Fibroblast of lung (primary cell): ENCODE results near the gene RETSAT. TPM values are rescaled to one million over a fixed set of nuclear protein-coding genes. Genes with fewer than 3 reads are reported as not detected.
"Not testable (repeated sequence)": the region's sequence is repeated elsewhere in the genome, so short reads cannot be mapped to it uniquely, and the experiment has no call there.

Source experiments
- DNase-seq, 2 donors: peaks; one replicate each; pipeline versions ENCODE4 v3.0.0 to v3.0.0-alpha.2; 2010; ENCODE audit warnings: low read depth in 2 of 2
- H2AFZ ChIP-seq: 2 replicates; pipeline ENCODE4 v1.5.1; 2012; ENCODE audit warnings: low read length, control low read depth, inconsistent platforms
- H3K27ac ChIP-seq: 2 replicates; pipeline ENCODE4 v1.5.1; 2011; ENCODE audit warnings: low read length, control low read depth; ENCODE audit not compliant: insufficient read depth
- H3K27me3 ChIP-seq: 2 replicates; pipeline ENCODE4 v1.5.1; 2011; ENCODE audit warnings: mild to moderate bottlenecking, low read length; ENCODE audit not compliant: control insufficient read depth, insufficient read depth
- H3K36me3 ChIP-seq: 2 replicates; pipeline ENCODE4 v1.5.1; 2011; ENCODE audit warnings: low read length; ENCODE audit not compliant: control insufficient read depth, insufficient read depth
- H3K4me1 ChIP-seq: 2 replicates; pipeline ENCODE4 v1.5.1; 2011; ENCODE audit warnings: low read length; ENCODE audit not compliant: control insufficient read depth, insufficient read depth; ENCODE audit errors: extremely low read depth
- H3K4me2 ChIP-seq: 2 replicates; pipeline ENCODE4 v1.5.1; 2011; ENCODE audit warnings: low read length, control low read depth; ENCODE audit not compliant: insufficient read depth; ENCODE audit errors: extremely low read depth
- H3K4me3 ChIP-seq, 4 experiments: fragments of 200-600 bp in 1 of 4; sonication (generic) in 1 of 4; replicated peaks in 1 of 4; 2 replicates each; pipeline ENCODE4 v1.5.1; 2011 to 2016; ENCODE audit warnings: low read length in 4 of 4, low read depth in 3 of 4, mild to moderate bottlenecking in 3 of 4, control low read depth in 2 of 4, inconsistent platforms in 1 of 4, mixed read lengths in 1 of 4; ENCODE audit not compliant: insufficient read depth in 1 of 4; ENCODE audit errors: control extremely low read depth in 1 of 4
- H3K79me2 ChIP-seq: 2 replicates; pipeline ENCODE4 v1.5.1; 2012; ENCODE audit warnings: mild to moderate bottlenecking, low read length, inconsistent platforms; ENCODE audit not compliant: control insufficient read depth, insufficient read depth
- H3K9ac ChIP-seq: 2 replicates; pipeline ENCODE4 v1.5.1; 2011; ENCODE audit warnings: mild to moderate bottlenecking, low read length, control low read depth; ENCODE audit not compliant: insufficient read depth
- H3K9me3 ChIP-seq: 2 replicates; pipeline ENCODE4 v1.5.1; 2012; ENCODE audit warnings: low read depth, low read length; ENCODE audit not compliant: control insufficient read depth, insufficient read depth
- H4K20me1 ChIP-seq: 2 replicates; pipeline ENCODE4 v1.5.1; 2011; ENCODE audit warnings: low read length; ENCODE audit not compliant: control insufficient read depth, insufficient read depth; ENCODE audit errors: extremely low read depth
- EZH2 ChIP-seq: IDR thresholded peaks from 2 replicates; pipeline ENCODE4 v1.5.1; 2012; ENCODE audit warnings: low read length, control low read depth, mild to moderate bottlenecking; ENCODE audit errors: missing control alignments
- polyA plus RNA-seq, 2 donors: library from polyadenylated mRNA; depleted of rRNA in 1 of 2; stranded (reverse) in 1 of 2; unstranded in 1 of 2; fragments of >200 nt; gene quantifications; 2 replicates each; pipeline ENCODE4 v1.2.1, GENCODE V29; 2011 to 2012; ENCODE audit warnings: missing spikeins in 1 of 2
- total RNA-seq: library from RNA; depleted of rRNA; stranded (reverse); fragments of >200 nt; gene quantifications from 2 replicates; pipeline ENCODE4 v1.2.1, GENCODE V29; 2014
- TF ChIP-seq, protein P1 (sequence below), 2 donors: IDR thresholded peaks in 1 of 2; conservative IDR thresholded peaks in 1 of 2; 1 replicate in 1 of 2; 2 replicates in 1 of 2; pipeline ENCODE4 v1.5.1; 2011 to 2012; ENCODE audit warnings: low read length in 2 of 2, control low read depth in 1 of 2, inconsistent platforms in 1 of 2, low read depth in 1 of 2, mild to moderate bottlenecking in 1 of 2

The RETSAT gene
- total and polyA plus RNA-seq, 2 donors (not counting 1 experiment from before 2014, with no cell fraction given), result 38.6 to 87.0 TPM

DNA sequence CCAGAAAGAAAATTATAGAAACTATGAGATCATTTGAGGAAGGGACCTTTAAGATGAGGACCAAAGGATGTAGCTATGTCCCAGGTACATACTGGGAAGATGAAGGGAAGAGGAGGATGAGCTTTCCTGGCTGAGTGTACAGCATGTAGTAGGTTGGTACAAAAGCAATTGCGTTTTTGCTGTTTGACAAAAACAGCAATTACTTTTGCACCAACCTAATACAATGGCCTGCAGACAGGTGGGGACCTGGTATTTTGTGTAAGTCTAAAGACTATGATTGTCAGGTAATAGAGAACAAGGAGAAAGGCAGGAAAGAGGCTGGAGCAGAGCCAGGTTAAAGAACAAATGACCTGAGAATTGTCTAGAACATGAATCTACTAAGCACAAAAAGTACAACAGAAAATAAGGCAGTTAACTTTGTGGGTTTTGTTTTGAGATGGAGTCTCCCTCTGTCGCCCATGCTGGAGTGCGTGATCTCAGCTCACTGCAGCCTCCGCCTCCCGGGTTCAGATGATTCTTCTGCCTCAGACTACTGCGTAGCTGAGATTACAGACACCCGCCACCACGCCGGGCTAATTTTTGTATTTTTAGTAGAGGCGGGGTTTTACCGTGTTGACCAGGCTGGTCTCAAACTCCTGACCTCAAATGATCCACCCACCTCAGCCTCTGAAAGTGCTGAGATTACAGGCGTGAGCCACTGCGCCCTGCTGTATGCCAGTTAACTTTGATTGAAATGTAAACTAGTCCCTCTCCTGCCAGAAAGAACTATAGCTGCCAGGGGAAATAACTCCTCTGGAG lies 23.3 kb downstream of the RETSAT start:
- H2AFZ ChIP-seq, result no peak overlapping the region
- H3K4me3 ChIP-seq, result no peak overlapping the region
- DNase-seq, result no peak
- no peaks in the 10 kb centered on the region for H3K36me3 ChIP-seq
- no peaks in the 10 kb centered on the region for H3K4me1 ChIP-seq
- no peaks in the 10 kb centered on the region for H3K27me3 ChIP-seq
- no peak overlapping the region for H3K9ac ChIP-seq
- H3K4me2 ChIP-seq, result no peak overlapping the region
- H3K9me3 ChIP-seq, result no peaks in the 10 kb centered on the region
- peaks cover 15% of the 10 kb centered on the region for H3K79me2 ChIP-seq
- TF ChIP-seq, protein P1, sequence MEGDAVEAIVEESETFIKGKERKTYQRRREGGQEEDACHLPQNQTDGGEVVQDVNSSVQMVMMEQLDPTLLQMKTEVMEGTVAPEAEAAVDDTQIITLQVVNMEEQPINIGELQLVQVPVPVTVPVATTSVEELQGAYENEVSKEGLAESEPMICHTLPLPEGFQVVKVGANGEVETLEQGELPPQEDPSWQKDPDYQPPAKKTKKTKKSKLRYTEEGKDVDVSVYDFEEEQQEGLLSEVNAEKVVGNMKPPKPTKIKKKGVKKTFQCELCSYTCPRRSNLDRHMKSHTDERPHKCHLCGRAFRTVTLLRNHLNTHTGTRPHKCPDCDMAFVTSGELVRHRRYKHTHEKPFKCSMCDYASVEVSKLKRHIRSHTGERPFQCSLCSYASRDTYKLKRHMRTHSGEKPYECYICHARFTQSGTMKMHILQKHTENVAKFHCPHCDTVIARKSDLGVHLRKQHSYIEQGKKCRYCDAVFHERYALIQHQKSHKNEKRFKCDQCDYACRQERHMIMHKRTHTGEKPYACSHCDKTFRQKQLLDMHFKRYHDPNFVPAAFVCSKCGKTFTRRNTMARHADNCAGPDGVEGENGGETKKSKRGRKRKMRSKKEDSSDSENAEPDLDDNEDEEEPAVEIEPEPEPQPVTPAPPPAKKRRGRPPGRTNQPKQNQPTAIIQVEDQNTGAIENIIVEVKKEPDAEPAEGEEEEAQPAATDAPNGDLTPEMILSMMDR (conservative IDR thresholded peaks at IDR 0.05 in 1 of 2, IDR thresholded peaks at IDR 0.05 in 1 of 2; ENCODE audit: low read depth in 1 of 2, low read length in 2 of 2), result no peak
- TF ChIP-seq EZH2, result no peak
- no peaks in the 10 kb centered on the region for H4K20me1 ChIP-seq
- H3K27ac ChIP-seq, result no peak overlapping the region

DNA sequence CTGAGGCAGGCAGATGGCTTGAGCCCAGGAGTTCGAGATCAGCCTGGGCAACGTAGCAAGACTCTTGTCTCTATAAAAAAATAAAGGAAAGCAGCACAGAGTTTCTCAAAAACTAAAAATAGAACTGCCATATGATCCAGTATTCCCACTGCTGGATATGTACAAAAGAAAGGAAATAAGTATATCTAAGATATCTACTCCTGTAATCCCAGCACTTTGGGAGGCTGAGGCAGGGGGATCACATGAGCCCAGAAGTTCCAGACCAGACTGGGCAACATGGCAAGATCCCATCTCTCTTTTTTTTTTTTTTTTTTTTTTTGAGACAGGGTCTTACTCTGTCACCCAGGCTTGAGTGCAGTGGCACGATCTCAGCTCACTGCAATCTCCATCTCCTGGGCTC lies 24.6 kb downstream of the RETSAT start:
- H2AFZ ChIP-seq, H3K4me1 ChIP-seq, H3K27ac ChIP-seq, H3K36me3 ChIP-seq, H3K9me3 ChIP-seq, H3K4me2 ChIP-seq, DNase-seq, H4K20me1 ChIP-seq, H3K4me3 ChIP-seq, H3K27me3 ChIP-seq, H3K9ac ChIP-seq: not testable (repeated sequence)
- H3K79me2 ChIP-seq, result peaks cover 28% of the 10 kb centered on the region

DNA sequence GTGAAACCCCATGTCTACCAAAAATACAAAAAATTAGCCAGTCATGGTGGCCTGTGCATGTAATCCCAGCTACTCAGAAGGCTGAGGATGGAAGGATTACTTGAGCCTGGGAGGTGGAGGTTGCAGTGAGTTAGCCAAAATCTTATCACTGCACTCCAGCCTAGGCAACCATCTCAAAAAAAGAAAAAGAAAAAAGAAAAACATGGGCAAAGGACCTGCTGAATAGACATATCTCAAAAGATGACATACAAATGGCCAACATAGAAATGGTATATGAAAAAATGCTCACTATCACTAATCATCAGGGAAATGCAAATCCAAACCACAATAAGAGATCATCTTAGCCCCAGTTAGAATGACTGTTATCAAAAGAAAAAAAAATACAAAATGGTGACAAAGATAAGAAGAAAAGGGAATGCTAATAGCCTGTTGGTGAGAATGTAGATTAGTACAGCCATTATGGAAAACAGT lies 25.1 kb downstream of the RETSAT start:
- DNase-seq, result no peak
- peaks cover 2% of the 10 kb centered on the region for H3K4me1 ChIP-seq
- H3K4me3 ChIP-seq, result no peak overlapping the region
- H3K9ac ChIP-seq, result no peak overlapping the region
- H3K9me3 ChIP-seq, result no peaks in the 10 kb centered on the region
- H2AFZ ChIP-seq, result no peak overlapping the region
- H3K36me3 ChIP-seq, result peaks cover 2% of the 10 kb centered on the region
- H4K20me1 ChIP-seq, result no peaks in the 10 kb centered on the region
- peaks cover 33% of the 10 kb centered on the region for H3K79me2 ChIP-seq
- no peaks in the 10 kb centered on the region for H3K27me3 ChIP-seq
- no peak overlapping the region for H3K27ac ChIP-seq
- H3K4me2 ChIP-seq, result no peak overlapping the region
- TF ChIP-seq EZH2, result no peak
- TF ChIP-seq, protein P1 (conservative IDR thresholded peaks at IDR 0.05 in 1 of 2, IDR thresholded peaks at IDR 0.05 in 1 of 2; ENCODE audit: low read depth in 1 of 2, low read length in 2 of 2), result no peak
